M059J (cell line): ENCODE results near the gene ASAP2. TPM values are rescaled to one million over a fixed set of nuclear protein-coding genes. Genes with fewer than 3 reads are reported as not detected.

ENCODE experiments used
- DNase-seq: peaks from one replicate; pipeline ENCODE4 v3.0.0-alpha.2; 2012; ENCODE audit warnings: low read depth
- total RNA-seq: library from RNA; depleted of rRNA; stranded (reverse); fragments of >200 nt; shearing (Covaris generic); gene quantifications from 2 replicates; pipeline ENCODE4 v1.2.3, GENCODE V29; 2014

ASAP2 gene
- total RNA-seq, 1 experiment from 2014 or later, result 17.2 TPM

DNA sequence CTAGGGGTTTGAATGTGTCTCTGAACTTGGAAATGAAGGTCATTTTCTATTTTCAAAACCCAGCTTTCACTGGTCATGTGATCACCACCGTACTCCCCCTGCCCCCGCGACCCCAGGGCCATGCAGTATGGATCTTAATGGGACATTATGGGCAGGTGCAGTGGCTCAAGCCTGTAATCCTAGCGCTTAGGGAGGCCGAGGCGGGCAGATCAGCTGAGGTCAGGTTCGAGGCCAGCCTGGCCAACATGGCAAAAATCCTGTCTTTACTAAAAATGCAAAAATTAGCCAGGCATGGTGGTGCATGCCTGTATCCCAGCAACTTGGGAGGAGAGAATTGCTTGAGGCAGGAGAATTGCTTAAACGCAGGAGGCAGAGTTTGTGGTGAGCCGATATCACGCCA, 139.4 kb downstream of the ASAP2 start:
- DNase-seq, result no peak

DNA sequence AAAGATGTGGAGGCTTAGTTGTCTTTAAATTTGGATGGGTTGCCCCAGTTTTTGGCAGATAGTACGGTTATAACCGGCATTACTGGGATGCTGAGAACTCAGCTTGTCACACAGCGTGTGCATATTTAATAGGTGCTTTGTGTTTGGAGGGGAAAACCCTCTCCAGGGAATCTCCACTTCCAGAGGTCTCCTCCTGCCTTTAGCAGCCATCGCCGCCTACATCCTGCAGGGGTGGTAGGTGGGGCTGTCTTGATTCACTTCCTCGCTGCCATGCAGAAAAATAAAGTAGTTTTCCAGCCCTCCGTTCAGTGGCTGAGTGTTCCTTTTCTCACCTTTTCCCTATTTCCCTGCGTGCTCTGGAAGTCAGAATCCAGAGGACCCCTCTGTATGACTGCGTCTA, 140.3 kb downstream of the ASAP2 start:
- DNase-seq, result no peak

DNA sequence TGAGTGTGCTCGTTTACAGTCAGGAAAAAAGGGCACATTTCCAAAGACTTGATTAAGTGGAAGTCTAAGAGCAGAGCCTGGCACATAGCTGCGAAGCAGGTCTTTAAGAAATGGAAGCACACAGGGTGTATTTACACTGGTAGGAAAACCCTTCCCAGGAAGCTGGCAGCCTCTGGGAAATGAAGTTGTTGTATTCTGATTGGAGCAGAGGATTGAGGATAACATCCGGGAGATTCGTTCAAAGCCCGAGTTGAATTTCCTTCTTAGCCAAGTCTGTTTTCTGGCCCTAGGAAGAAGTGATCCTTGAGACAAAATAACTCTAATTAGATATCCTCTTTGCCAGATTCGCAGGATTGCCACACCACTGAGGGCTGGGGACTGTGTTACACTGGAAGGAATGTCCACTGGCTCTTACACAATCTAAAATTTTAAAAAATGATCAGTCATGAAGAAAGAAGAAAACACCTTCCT, 140.8 kb downstream of the ASAP2 start:
- no peak for DNase-seq

DNA sequence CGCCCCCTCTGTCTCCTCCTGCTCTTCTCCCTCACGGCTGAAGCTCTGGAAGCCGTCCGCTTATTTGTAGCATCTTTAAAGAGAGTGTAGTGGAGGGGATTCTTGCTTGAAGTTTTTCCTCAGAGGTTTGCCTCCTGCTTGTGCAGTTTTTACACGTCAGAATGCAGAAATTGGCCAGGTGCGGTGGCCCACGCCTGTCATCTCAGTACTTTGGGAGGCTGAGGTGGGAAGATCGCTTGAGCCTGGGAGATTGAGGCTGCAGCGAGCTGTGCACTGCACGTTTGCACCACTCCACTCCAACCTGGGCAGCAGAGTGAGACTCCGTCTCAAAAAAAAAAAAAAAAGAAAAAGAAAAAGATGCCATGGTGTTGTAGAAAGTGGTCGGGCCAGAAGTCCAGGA, 147.7 kb downstream of the ASAP2 start:
- DNase-seq, result no peak

DNA sequence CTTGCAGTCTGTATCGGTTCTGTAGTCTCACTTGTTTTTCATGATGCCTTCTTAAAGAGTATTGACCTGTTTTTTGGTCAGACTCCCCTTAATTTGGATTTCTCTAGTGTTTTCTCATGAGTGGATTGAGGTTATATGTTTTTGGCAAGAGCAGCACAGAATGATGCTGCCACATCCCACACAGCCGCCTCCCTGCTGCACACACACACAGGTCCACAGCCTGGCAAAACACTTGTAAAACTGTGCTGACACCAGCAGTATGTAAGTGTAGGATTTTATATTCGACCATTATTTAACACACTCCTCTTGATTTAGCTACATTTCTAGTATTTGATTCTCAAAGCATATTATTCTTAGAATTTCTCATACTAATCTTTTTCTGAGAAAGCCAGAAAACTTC, 148.7 kb downstream of the ASAP2 start:
- DNase-seq, result no peak

DNA sequence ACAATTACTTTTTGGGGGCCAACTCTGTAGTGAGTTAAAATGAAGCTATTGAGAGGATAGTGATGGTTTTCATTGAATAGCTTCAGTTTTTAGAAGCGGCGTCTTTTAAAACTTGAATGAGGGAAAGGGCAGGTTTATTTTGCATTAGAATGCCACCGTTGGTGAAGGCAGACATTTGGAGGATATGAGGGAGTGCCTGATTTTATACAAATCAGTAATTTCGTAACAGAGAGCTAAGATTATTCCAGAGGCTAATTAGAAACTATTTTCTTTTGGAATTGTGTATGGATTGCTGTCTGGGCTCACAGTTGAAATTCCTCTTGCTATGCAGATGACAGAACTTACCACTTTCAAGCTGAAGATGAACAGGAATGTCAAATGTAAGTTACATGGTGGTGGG, 149.1 kb downstream of the ASAP2 start:
- DNase-seq, result no peak

DNA sequence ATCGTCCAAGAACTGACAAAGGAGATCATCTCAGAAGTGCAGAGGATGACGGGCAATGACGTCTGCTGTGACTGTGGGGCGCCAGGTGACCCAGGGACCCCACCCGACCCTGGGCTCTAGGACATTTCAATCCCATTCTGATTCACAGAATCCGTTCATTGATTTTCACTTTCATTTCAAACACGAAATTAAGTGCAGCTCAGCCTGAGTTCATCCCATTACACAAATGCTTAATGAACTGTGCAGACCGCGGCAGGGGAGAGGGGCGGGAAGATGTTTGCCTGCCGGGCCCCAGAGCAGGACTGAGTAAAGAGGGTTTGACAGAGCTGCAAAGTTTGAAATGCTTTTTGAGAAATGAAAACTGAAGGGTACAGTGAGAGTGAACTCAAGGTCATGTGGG, 149.6 kb downstream of the ASAP2 start:
- no peak for DNase-seq

DNA sequence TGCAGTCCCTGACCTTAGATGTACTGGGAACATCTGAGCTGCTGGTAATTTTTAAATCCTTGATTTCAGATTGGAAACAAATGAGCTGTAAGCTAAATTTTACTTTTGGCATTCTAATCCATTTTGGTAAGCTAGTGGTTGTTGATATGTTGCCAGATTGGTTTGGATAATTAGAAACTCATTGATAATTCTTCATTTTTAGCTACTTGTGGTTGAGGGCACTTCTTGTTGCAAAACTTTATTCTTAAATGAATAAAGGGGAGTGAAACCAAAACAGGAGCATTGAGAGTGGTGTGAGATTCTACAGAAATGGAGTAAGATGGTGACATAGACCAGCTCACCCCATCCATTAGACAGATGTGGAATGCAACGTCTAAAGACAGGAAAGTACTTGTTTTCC, 152.2 kb downstream of the ASAP2 start:
- DNase-seq, result no peak

DNA sequence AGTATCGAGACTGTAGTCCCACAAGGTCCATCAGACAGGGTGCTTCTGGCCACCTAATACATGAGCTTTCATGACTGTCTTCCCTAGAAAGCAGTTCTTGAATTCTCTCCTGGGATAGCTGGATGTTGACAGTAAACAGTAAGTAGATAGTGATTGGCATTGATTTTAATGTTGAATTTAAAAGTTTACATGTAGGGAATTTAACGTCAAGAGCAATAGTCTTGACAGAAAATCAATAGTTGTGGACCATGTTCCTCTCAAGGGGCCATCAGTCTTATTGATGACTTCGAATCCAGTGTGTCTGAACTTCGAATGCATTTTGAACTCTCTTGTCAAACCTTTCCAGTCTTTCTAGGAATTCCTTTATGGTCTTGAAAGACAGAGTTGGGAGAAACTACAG, 152.9 kb downstream of the ASAP2 start:
- DNase-seq, result no peak

DNA sequence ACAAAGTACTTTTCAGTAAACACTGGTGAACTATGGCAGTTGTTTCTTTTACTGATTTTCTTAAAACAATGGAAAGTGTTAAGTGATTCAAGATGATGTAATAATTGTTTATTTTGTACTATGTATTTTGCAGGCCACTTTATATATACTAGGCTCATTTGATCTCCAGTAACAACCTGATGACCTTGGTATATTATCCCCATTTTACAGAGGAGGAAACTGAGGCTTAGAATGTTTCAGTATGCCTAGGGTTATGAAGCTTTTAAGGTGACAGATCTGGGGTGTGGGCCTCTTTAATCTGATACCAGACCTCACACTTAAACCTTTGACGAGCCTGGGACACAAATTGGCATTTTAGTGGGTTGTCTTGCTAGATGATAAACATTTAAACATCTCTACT, 153.5 kb downstream of the ASAP2 start:
- DNase-seq, result no peak

DNA sequence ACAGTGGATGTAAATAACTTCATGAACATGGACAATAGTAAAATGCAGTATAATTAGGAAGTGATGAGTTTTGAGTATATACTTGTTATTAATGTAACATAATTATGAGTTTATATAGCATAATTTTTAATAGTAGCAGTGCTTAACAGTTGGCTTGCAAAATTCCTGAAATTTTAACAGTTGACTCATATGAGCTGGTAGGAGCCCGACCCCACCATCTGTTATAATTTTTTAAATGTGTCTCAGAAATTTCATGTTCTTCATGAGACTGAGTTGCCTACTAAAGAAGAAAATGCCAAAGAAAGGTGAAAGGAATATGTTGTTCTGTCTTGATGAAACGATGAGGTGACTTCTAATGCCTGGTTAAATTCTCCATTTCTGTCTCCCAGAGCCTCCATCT, 154.1 kb downstream of the ASAP2 start:
- DNase-seq, result no peak

DNA sequence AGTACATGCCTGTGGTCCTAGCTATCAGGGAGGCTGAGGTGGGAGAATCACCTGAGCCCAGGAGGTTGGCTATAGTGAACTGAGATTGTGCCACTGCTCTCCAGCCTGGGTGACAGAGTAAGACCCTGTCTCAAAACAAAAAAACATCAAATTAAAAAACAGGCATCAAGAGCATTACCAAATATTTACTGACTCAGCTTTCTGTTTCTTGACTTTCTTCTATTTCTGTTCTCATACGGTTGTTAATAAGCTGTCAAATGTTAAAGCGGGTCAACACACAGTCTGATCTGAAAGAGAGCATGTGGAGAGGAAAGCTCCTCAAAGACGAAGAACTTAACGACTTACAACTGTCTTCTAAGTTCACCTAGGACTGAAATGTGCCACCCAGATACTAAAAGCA, 157.8 kb downstream of the ASAP2 start:
- no peak for DNase-seq

DNA sequence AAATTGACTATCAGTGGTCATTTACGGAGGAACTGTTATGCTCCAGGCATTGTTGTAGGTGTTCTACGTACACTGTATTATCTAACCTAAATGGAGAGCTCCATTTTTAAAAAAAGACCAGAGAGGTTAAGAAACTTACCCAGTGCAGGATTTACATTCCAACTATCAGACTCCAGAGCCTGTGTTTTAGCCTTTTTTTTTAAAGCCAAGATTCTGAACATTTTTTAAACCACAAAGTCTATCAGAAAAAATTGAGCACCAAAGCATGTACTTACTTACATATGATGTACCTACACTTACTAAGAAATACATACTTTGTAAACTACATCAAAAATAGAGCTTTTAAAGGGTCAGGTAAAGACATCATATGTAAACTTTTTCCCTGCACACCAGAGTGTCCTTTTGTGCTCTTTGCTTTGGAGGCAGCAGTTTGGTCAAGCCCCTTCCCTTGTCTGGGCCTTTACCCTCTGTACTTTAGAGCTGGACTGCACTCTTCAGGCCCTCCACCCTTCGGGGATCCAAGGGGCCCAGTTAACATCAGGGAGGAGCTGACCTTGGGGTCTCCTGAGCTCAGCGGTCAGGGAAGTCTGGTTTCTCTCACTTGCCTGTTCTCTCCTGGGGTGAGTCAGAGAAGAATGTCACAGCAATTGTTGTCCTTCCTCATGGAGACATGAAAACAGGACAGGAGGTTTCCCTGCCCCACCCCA, 158.3 kb downstream of the ASAP2 start:
- DNase-seq, result no peak

DNA sequence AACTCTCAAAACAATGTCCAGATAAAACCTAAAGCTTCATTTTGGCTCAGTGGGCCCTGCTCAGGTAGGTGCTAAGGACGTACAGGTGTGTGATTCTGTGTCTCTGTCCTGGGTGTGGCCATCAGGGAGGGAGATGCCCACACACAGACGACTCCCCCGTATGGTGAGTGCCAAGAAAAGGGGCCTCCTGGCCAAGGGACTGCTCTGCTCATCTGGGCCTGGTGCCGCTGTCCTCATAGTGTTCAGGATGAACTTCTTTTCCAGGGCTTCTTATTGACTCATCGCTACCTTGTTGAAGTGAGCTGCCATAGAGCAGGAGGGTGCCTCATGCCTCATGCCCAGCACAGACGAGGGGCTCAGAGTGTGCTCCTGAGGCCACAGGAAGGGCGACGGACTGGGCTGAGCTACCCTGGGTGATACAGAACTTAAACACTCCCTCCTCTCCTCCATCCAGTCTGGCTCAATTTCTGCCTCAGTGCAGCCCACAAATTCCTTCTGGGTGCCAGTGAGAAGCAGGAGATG, 158.9 kb downstream of the ASAP2 start:
- DNase-seq, result no peak

DNA sequence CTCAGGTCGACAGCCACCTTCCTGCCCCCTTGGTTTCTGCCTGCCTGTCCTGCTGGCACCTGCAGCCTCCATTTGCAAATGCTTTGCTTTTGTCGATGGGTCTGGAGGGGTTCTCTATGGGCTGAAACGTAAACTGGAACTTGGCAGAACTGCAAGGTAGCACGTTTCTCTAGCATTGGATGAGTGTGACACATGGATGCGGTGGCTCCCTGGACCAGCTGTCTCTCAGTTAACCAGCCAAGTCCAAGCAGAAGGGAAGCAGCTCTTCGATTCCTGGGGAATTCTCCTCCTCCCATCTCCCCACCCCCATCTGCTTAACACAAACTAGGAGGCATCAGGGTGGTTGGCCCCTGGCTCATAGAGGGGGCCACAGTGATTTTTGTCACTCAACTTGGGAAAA, 159.4 kb downstream of the ASAP2 start:
- no peak for DNase-seq

DNA sequence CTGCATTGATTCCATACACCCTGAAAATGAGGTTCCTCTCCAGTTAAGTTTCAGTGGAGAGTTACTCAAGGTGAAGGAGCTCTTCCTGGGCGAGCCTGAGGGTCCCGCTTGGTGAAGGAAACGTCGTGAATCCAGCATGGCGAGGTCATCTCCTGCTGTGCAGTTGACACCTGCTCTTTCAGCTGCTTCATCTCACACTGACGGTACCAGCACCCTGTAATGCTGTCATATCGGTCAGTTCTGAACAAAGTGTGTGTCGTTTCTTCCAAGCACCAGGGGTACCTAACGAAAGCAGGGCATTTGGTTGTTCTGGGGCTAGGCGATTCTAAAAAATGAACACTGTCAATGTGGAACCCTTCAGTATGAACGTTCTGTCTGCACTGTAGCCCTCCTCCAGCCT, 164.1 kb downstream of the ASAP2 start:
- DNase-seq, result no peak

DNA sequence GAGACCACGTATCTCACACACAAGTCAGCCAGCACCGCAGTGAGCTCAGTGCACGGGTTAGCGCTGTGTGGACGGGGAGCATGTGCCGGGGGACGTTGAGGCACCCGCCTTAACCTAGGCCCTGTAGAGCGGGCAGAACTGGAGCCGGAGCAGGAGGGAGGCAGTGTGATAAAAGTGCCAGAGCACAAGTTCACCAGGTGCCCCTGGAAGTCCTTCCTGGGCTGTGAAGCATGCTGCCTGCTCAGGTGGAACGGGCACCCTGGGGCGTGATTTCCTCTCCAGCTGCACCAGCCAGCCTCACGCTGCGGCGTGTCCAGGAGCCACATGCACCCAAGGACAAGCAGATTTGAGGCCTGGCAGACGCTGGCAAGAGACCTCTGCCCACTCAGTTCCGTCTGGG, 166.4 kb downstream of the ASAP2 start:
- no peak for DNase-seq

DNA sequence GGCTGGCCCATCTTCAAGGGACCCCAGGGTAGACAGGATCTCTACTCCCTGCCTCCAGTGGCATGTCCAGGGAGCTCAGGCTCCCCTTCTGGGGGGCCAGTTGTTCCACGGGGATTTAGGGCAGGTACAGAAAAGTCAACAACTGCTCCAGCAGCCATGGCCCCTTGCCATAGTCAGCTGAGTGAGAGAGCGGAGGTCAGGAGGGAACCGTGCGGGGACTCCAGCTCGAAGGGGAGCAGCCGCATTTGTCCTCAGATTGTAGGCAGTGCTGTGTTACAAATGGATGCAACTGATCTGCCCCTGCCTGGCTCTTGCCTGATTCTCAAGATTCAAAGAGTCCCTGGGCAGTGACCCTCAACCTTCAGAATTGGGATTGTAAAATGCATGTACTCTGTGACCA, 166.9 kb downstream of the ASAP2 start:
- DNase-seq, result no peak

DNA sequence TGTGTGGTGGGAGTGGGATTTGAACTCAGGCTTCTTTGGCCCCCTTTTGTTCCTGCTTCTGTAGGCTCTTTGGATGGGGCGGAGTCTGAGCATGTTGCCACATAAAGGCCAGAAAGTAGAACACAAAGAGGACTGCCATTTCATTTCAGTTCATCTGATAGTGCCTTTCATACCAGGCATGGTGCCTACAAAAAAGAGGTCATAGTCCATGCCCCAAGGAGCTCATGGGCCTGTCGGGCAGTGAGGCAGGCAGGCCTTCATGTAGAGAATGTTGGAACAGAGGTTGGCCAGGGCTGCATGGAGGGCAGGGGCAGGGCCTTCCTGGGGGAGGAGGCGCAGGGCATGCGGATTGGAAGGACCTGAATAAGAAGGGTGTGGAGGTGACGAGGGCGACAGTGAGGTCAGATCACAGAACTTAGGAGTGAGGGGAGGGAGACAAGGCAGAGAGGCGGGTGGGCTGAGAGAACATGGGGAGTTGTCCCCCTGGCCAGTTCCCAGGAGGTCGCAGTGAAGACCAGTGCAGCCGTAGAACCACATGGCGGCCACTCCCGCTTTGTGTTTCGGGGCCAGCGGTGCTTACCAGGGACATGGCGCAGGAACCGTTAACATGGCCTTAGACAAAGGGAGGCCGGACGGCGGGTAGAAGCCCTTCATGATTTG, 167.6 kb downstream of the ASAP2 start:
- no peak for DNase-seq

DNA sequence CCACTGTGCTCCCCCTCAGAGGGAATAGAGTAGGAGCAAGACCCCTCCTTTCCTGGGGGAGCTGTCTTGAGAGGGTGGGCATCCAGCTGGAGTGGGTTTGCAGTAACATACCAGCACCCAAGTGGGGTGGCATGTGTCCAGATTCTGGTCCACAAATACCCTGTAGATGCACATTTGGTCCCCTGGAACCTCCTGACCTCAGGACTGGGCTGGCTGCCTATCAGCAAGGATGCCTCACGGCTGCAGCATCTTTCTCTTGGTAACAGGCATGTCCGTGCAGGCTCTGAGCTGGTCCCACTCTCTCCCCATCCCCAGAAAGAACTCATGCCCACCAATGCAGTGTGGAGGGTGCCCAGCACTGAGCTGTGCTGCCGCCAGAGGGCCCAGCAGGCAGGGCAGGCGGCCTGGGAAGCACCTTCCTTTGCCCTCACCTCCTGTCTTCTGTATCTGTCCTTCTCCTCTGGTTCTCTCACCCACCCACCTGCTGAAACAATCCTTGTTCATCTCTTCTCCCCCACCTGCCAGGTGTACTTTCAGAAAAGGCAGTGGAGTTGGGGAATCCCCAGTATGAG, 169.3 kb downstream of the ASAP2 start:
- no peak for DNase-seq

DNA sequence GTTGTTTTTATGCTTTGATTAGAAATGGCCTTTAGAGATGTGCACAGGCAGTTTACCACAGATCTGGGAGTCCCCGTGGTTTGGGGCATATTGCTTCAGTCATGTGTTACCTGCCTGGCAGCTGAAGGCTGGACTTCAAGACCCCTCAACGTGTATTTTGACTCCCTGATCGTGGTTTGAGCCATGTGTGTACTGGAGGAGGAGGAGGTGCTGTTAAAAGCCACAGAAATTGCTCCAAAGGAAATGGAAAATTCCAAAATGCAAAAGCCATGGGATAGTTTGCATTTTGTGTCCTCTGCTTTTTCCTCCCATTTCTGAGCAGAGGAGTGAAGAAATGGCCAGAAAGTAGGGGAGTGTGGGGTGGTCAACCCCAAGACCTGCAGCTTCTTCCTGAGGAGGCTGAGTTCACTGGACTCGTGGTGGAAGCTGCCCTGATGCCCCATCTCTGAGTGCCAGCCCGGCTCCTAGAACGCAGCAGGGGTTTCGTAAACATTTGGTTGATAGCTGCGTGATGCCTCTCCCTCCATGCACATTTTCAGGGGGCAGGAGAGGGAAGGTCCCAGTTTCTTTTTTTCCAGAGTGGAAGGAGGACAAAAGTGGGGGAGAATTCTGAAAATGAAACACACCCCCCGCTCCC, 171.0 kb downstream of the ASAP2 start:
- DNase-seq, result no peak
